Measurements from ENCODE around the gene XRN2. TPM values are rescaled to one million over a fixed set of nuclear protein-coding genes. Genes with fewer than 3 reads are reported as not detected.

XRN2 gene
- 33.4 TPM for polyA plus RNA-seq (2012; ENCODE audit: insufficient read length, low read depth)

- TF ChIP-seq REST (IDR thresholded peaks at IDR 0.05; ENCODE audit: insufficient read depth in 1 of 2, low read depth in 2 of 2, low read length in 2 of 2), result no peak
- TF ChIP-seq POLR2AphosphoS5 (IDR thresholded peaks at IDR 0.05; ENCODE audit: low read depth, low read length), result peak; percentile 92
- TF ChIP-seq SIN3A (IDR thresholded peaks at IDR 0.05; ENCODE audit: borderline replicate concordance, insufficient read depth, low read length), result peak; percentile 93
- TF ChIP-seq TAF1 (IDR thresholded peaks at IDR 0.05; ENCODE audit: borderline replicate concordance, insufficient read depth, low read length), result peak; percentile 81; the same call in 1 of the 2 replicates
- TF ChIP-seq FOXP2 (optimal IDR thresholded peaks at IDR 0.05; ENCODE audit: borderline replicate concordance, extremely low read depth, extremely low read length, insufficient read depth), result peak; percentile 65
Measured at GRCh38 chr20:21303061-21303871, at the start of gene XRN2. Gene XRN2 (plus strand): TSS chr20:21303331. CDS start chr20:21303399, 68 bp downstream.

GRCh38 chr20:21257192-21257591 lies 45.9 kb upstream of the XRN2 start:
- no peak for TF ChIP-seq TAF1 (IDR thresholded peaks at IDR 0.05; ENCODE audit: borderline replicate concordance, insufficient read depth, low read length)

- TF ChIP-seq FOXP2 (optimal IDR thresholded peaks at IDR 0.05; ENCODE audit: borderline replicate concordance, extremely low read depth, extremely low read length, insufficient read depth) (no peak), POLR2AphosphoS5 (IDR thresholded peaks at IDR 0.05; ENCODE audit: low read depth, low read length) (no peak), TAF1 (IDR thresholded peaks at IDR 0.05; ENCODE audit: borderline replicate concordance, insufficient read depth, low read length) (no peak), SIN3A (IDR thresholded peaks at IDR 0.05; ENCODE audit: borderline replicate concordance, insufficient read depth, low read length) (no peak), REST (IDR thresholded peaks at IDR 0.05; ENCODE audit: insufficient read depth in 1 of 2, low read depth in 2 of 2, low read length in 2 of 2) (no peak)
Measured at GRCh38 chr20:21258411-21258810, 44.7 kb upstream of the XRN2 start.

- TF ChIP-seq SIN3A (IDR thresholded peaks at IDR 0.05; ENCODE audit: borderline replicate concordance, insufficient read depth, low read length), result no peak
- no peak for TF ChIP-seq TAF1 (IDR thresholded peaks at IDR 0.05; ENCODE audit: borderline replicate concordance, insufficient read depth, low read length)
- no peak for TF ChIP-seq REST (IDR thresholded peaks at IDR 0.05; ENCODE audit: insufficient read depth in 1 of 2, low read depth in 2 of 2, low read length in 2 of 2)
- TF ChIP-seq POLR2AphosphoS5 (IDR thresholded peaks at IDR 0.05; ENCODE audit: low read depth, low read length), result no peak
- no peak for TF ChIP-seq FOXP2 (optimal IDR thresholded peaks at IDR 0.05; ENCODE audit: borderline replicate concordance, extremely low read depth, extremely low read length, insufficient read depth)
Measured at GRCh38 chr20:21259346-21259745, 43.8 kb upstream of the XRN2 start.

- TF ChIP-seq TAF1 (IDR thresholded peaks at IDR 0.05; ENCODE audit: borderline replicate concordance, insufficient read depth, low read length), result no peak
- no peak for TF ChIP-seq REST (IDR thresholded peaks at IDR 0.05; ENCODE audit: insufficient read depth in 1 of 2, low read depth in 2 of 2, low read length in 2 of 2)
- TF ChIP-seq POLR2AphosphoS5 (IDR thresholded peaks at IDR 0.05; ENCODE audit: low read depth, low read length), result no peak
- no peak for TF ChIP-seq SIN3A (IDR thresholded peaks at IDR 0.05; ENCODE audit: borderline replicate concordance, insufficient read depth, low read length)
- TF ChIP-seq FOXP2 (optimal IDR thresholded peaks at IDR 0.05; ENCODE audit: borderline replicate concordance, extremely low read depth, extremely low read length, insufficient read depth), result no peak
Measured at GRCh38 chr20:21262812-21263211, 40.3 kb upstream of the XRN2 start.

All from PFSK-1 (cell line).